ENCODE results near the gene PMFBP1. TPM values are rescaled to one million over a fixed set of nuclear protein-coding genes. Genes with fewer than 3 reads are reported as not detected.

Gene PMFBP1
- total and polyA plus RNA-seq, 2 of the 4 experiments (the other 2 are of a cell fraction), result under 0.01 TPM; not detected in 1

- TF ChIP-seq CEBPB (IDR thresholded peaks at IDR 0.05; ENCODE audit: low read depth, low read length), result no peak
- TF ChIP-seq MXI1 (IDR thresholded peaks at IDR 0.05; ENCODE audit: borderline replicate concordance, low read depth, low read length), result no peak
- no peak for TF ChIP-seq ELK1 (IDR thresholded peaks at IDR 0.05; ENCODE audit: borderline replicate concordance, low read depth, low read length)
- no peak for TF ChIP-seq USF2 (IDR thresholded peaks at IDR 0.05; ENCODE audit: low read depth, low read length)
- no peak for TF ChIP-seq POLR2A (IDR thresholded peaks at IDR 0.05; ENCODE audit: low read depth, low read length)
- TF ChIP-seq CTCF (conservative IDR thresholded peaks at IDR 0.05; ENCODE audit: low read depth, low read length), result no peak
- TF ChIP-seq RAD21 (IDR thresholded peaks at IDR 0.05; ENCODE audit: low read length), result no peak
- TF ChIP-seq NFE2L2 (IDR thresholded peaks at IDR 0.05; ENCODE audit: low read depth, low read length), result no peak
- no peak overlapping the region for H3K9ac ChIP-seq (ENCODE audit: low read depth, low read length)
- in situ Hi-C loops (cut with MboI; ENCODE audit: low sequenced_read_pairs) (no loop called here), intact Hi-C loops (cut with micrococcal nuclease) (no loop called here), dilution Hi-C loops (cut with HindIII; ENCODE audit: low sequenced_read_pairs, unreplicated experiment) (no loop called here)
- H3K56ac ChIP-seq (ENCODE audit: extremely low read depth, insufficient read depth, low read length), result no peak overlapping the region
- H3K36me3 ChIP-seq (ENCODE audit: control insufficient read depth, insufficient read depth, low read length), result no peaks in the 10 kb centered on the region
- H4K20me1 ChIP-seq (ENCODE audit: insufficient read depth, low read length), result no peaks in the 10 kb centered on the region
- BruUV-seq (replicated peaks), result no TSS peak
- no peak overlapping the region for H3K18ac ChIP-seq (ENCODE audit: low read depth, low read length)
- no peak overlapping the region for H2BK120ac ChIP-seq (ENCODE audit: low read depth, low read length)
- ChIA-PET POLR2A (ENCODE audit: unreplicated experiment) (no interaction called here), CTCF (no interaction called here)
- H3K9me1 ChIP-seq (ENCODE audit: insufficient read depth, low read length), result no peaks in the 10 kb centered on the region
- H3K23ac ChIP-seq (ENCODE audit: low read depth, low read length), result no peak overlapping the region
- H2AK5ac ChIP-seq (ENCODE audit: low read depth, low read length), result no peak overlapping the region
- H3K9me3 ChIP-seq (ENCODE audit: control insufficient read depth, insufficient read depth, low read length), result no peaks in the 10 kb centered on the region
- H3K27me3 ChIP-seq (ENCODE audit: control insufficient read depth, insufficient read depth, low read length), result no peaks in the 10 kb centered on the region
- no peak overlapping the region for H4K5ac ChIP-seq (ENCODE audit: low read depth, low read length)
- H2AK9ac ChIP-seq (replicated peaks; ENCODE audit: low read depth, low read length, poor library complexity), result no peak overlapping the region
- no peak overlapping the region for H2BK20ac ChIP-seq (ENCODE audit: low read depth, low read length)
- H2BK5ac ChIP-seq (ENCODE audit: low read depth, low read length, poor library complexity, severe bottlenecking), result no peak overlapping the region
- H3K79me1 ChIP-seq (ENCODE audit: low read depth in 1 of 2, low read length in 2 of 2), result no peaks in the 10 kb centered on the region
- no peak for DNase-seq
- H3K14ac ChIP-seq (replicated peaks; ENCODE audit: low read depth, low read length), result no peak overlapping the region
- no peak overlapping the region for H3K27ac ChIP-seq (ENCODE audit: insufficient read depth, low read length)
- H4K91ac ChIP-seq (ENCODE audit: insufficient read depth, low read depth, low read length), result no peak overlapping the region
- no peak overlapping the region for H3K4me2 ChIP-seq (ENCODE audit: low read depth, low read length)
- H2AFZ ChIP-seq (replicated peaks; ENCODE audit: low read length, poor library complexity), result no peak overlapping the region
- H2BK15ac ChIP-seq (ENCODE audit: low read depth, low read length), result no peak overlapping the region
- no peak overlapping the region for H4K8ac ChIP-seq (ENCODE audit: low read depth in 2 of 2, low read length in 2 of 2)
- no peaks in the 10 kb centered on the region for H3K4me1 ChIP-seq (ENCODE audit: control insufficient read depth, insufficient read depth, low read length)
- H3K4ac ChIP-seq (ENCODE audit: low read depth, low read length), result no peak overlapping the region
- no CpG with 5 or more reads among the region's 2 CpGs for WGBS, 2 experiments (ENCODE audit: extremely low coverage in 2 of 2, insufficient read length in 1 of 2)
- ATAC-seq (ENCODE audit: low read depth), result no peak
- no peak overlapping the region for H3K4me3 ChIP-seq (ENCODE audit: insufficient read depth, low read depth, low read length)
These were observed 30.1 kb upstream of the PMFBP1 start for GRCh38 chr16:72202014-72202413.

Measured in IMR-90 (cell line).